NT2/D1 (cell line): ENCODE measurements around the gene PIN1.

Experiments
- SUZ12 ChIP-seq: IDR thresholded peaks from 2 replicates; pipeline ENCODE4 v1.6.1; 2011; ENCODE audit not compliant: insufficient read length, insufficient read depth; ENCODE audit errors: extremely low read depth
- YY1 ChIP-seq: IDR thresholded peaks from 2 replicates; pipeline ENCODE4 v1.6.1; 2011; ENCODE audit not compliant: insufficient read length, insufficient read depth

GRCh38 chr19:9854282-9854846 lies 19.2 kb downstream of the PIN1 start:
- TF ChIP-seq SUZ12 (no peak), YY1 (no peak)
